HG03571 (cell line): Measurements from ENCODE around the gene HAPLN2.

Source experiments
- ATAC-seq: cut with Tn5 transposase; IDR thresholded peaks from one replicate; pipeline ENCODE4 v1.9.1; 2021; ENCODE audit not compliant: unreplicated experiment

HAPLN2 gene

DNA sequence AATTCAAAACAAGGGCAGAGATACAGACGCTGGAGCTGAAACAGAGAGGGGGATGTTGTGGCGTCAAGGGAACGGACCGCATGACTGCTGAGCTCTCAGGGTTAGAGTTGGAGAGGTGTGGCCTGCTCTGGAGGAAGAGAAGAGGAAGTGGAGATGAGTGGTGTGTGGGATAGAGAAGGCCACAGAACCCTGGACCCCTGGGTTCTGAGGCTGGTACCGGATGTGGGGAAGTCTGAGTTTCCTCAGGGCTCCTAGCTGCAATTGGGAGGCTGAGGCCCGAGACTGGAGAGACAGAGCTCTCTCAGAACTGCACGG lies 24.5 kb downstream of the HAPLN2 start:
- ATAC-seq = no peak

- ATAC-seq = no peak
Measured at GRCh38 chr1:156644146-156644545, 24.9 kb downstream of the HAPLN2 start.

DNA sequence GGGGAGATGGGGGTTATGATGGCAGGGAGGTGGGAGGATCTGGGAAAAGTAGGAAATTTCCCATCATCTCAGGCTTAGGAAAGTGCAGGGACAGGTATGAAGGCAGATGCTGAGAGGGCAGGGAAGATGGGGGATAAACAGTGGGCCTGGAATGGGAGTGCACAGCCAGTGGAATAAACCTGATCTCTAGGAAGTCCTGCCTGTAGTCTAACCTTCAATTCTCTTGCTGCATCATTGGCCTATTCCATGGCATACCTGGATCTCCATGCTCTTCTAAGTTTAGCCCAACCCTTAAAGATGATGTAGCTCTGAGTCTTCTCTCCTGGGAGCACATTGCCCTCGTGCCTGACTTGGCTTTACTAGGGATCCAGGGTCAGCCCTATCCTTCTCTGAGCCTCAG lies 25.4 kb downstream of the HAPLN2 start:
- no peak for ATAC-seq

DNA sequence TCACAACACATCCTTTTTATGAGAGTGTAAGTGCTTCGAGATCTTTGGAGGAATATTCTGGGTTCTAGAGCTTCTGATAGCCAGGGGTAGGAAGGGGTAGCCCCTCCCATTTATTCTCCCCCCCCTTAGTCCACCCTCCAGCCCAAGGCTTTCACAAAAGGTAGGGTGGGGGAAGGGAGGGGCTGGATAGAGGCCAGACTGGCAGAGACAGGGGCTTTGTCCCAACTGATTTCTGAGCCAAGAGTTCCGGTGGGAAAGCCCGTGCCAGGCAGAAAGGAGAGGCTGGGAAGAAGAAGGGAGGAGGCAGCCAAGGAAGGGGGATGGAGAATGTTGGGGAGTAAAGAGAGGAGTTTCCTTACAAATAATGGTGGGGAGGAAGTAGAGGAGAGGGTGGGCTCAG lies 25.8 kb downstream of the HAPLN2 start:
- ATAC-seq = no peak

DNA sequence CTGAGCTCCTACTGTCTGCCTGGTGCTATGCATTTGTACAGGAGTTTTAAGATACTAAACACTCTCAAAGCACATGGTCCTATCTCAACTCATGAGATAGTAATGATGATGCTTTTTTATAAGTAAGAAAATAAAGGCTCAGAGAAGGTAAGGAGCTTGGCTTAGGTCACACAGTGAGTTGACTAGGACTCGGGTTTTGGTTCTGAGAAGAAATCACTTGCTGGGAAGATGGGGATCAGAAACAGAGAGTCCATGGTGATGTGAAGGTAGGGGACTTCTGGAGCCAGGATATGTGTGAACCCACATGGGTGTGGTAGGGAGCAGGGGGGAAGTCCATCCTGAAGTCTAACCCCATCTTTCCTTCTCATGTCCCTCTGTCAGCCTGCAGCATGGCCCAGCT lies 26.5 kb downstream of the HAPLN2 start:
- ATAC-seq = no peak

- ATAC-seq = no peak
Measured at GRCh38 chr1:156646738-156647211, 27.6 kb downstream of the HAPLN2 start.

DNA sequence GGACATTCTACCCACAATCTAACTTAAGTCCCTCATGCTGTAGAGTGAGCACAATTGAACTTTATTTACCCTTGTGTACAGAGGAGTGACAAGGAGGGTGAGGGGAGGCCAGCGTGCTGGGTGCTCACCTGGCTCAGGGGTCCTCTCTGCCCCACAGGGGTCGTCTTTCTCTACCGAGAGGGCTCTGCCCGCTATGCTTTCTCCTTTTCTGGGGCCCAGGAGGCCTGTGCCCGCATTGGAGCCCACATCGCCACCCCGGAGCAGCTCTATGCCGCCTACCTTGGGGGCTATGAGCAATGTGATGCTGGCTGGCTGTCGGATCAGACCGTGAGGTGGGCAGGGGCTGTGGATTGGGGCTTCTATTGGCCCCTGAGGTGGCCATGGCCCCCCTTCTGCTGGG lies 28.1 kb downstream of the HAPLN2 start:
- no peak for ATAC-seq

GRCh38 chr1:156648496-156648895 lies 29.3 kb downstream of the HAPLN2 start:
- no peak for ATAC-seq

DNA sequence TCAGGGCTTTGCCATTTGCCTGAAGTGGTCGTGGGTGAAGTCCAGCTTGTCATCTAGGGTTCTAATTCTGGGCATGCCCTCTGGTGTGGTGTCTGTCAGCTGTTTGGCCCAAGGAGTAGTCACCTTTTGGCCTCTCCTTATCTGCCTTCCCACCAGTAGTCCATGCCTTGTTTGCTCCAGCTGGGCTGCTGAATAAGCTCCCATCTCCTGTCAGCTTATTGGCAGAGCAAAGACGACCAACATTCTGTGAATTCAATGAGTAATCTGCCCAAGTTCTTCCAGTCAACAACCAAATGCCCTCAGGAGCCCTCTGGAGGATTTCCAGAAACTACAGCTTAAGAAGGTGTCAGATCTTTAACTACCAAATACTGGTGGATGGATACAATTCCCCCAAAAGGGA lies 29.7 kb downstream of the HAPLN2 start:
- no peak for ATAC-seq

- no peak for ATAC-seq
Measured at GRCh38 chr1:156652131-156652991, 33.1 kb downstream of the HAPLN2 start.

- no peak for ATAC-seq
Measured at GRCh38 chr1:156652992-156653355, 33.8 kb downstream of the HAPLN2 start.

DNA sequence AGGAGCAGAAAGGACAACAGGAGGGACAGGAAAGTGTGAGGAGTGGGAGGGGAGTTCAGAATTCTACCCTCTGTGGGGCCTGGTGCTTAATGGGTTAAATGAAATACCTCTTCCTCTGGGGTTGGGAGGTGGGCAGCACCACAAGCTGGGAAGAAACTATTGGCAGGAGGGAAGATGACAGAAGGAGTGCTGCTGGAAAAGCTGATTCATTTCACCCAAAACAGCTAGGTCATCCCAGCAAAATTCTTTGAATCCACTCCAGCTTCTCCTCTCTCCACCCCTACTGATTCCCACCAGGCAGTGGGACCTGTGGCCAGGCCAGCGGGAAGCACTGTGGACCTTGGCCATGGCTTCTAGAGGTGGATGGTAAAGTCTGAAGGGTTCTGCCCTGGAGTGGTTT lies 35.5 kb downstream of the HAPLN2 start:
- no peak for ATAC-seq

GRCh38 chr1:156655151-156655903 lies 36.1 kb downstream of the HAPLN2 start:
- no peak for ATAC-seq

- ATAC-seq = no peak
Measured at GRCh38 chr1:156655904-156656516, 36.8 kb downstream of the HAPLN2 start.

DNA sequence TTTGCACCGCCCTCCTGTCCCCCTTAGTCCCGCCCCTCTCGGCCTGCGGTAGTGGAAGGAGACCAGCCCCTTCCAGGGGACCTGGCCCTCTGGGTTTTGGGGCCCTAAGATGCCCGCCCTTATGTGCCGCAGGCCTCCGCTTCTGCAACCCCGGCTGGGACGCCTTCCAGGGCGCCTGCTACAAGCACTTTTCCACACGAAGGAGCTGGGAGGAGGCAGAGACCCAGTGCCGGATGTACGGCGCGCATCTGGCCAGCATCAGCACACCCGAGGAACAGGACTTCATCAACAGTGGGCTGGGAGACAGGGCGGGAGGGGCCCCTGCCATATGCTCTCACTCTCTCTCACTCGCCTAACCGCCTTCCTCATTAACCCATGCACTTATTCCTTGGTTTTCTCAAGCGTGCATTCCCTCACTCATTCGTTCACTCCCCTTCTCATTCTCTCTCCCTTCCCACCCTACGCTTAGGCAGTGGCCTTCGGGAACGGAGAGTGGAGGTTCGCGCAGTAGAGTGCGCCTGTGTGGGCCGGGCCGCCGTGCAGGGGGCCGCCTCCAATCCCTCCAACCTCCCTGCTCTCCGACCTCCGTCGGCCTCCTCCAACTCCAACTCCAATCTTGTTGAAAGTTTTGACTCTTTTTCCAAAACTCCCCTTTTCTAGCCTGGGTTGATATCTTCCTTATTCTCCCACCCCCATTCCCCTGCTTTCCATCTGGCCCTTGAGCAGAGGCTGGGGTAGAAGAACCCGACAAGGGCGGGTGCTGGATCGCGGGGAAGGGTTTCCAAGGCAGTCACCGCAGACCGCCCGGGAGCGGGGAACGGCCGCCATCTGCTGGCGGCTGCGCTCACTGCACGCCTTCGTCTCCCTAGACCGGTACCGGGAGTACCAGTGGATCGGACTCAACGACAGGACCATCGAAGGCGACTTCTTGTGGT lies 37.9 kb downstream of the HAPLN2 start:
- no peak for ATAC-seq

DNA sequence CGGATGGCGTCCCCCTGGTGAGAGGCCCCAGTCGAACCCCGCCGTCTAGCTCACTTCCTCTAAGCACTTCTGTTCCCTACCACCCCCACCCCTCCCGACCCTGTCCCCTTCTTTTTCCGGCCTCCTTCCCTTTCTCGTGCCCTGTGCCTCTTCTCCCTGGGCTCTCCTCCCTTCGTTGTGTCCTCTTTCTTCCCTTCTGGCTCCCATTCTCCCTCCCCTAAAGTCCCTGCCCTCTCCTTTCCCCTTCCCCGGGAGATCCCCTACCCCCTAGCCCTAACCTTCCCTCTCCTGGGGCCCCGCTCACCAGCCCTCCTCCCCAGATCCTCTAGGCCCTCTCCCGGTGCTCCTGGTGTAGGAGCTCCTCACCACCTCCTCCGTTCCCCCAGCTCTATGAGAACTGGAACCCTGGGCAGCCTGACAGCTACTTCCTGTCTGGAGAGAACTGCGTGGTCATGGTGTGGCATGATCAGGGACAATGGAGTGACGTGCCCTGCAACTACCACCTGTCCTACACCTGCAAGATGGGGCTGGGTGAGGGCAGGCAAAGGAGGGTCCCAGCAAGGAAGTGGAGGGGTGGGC lies 38.6 kb downstream of the HAPLN2 start:
- ATAC-seq = no peak

- no peak for ATAC-seq
Measured at GRCh38 chr1:156658496-156658895, 39.3 kb downstream of the HAPLN2 start.

- no peak for ATAC-seq
Measured at GRCh38 chr1:156658945-156659574, 39.8 kb downstream of the HAPLN2 start.

DNA sequence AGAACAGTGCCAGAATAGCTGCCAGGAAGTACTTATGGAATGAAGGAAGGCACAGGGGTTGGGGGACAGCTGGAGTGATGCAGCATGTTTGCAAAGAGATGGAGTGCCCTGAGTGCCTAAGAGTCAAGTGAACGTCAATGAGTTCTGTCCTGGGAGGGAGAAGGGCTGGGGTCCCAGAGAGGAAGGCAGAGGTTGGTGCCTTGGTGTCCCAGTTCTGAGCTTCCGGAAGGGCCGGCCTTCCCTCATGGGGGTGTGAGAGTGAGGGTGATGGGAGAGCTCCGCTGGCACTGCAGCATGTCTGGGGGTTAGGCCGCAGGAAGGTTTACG lies 40.4 kb downstream of the HAPLN2 start:
- no peak for ATAC-seq
